Suppressor macrophage (primary cell): ENCODE measurements around the gene DNAH11.
"Not testable (repeated sequence)": the region's sequence is repeated elsewhere in the genome, so short reads cannot be mapped to it uniquely, and the experiment has no call there.

Experiments
- DNase-seq, 4 experiments: peaks; one replicate each; pipeline ENCODE4 v3.0.0-alpha.2; 2020 to 2022

Gene DNAH11

GRCh38 chr7:21773326-21773725 lies 230.5 kb downstream of the DNAH11 start:
- DNase-seq = no peak

GRCh38 chr7:21777921-21778320 lies 235.1 kb downstream of the DNAH11 start:
- DNase-seq = peak in 2 of 4 experiments; percentile 32 to 45

GRCh38 chr7:21778953-21779352 lies 236.1 kb downstream of the DNAH11 start:
- no peak for DNase-seq

- DNase-seq = no peak
Observed at GRCh38 chr7:21782996-21783395, 240.2 kb downstream of the DNAH11 start.

- DNase-seq = no peak
Observed at GRCh38 chr7:21784989-21785388, 242.2 kb downstream of the DNAH11 start.

GRCh38 chr7:21805791-21806190 lies 263.0 kb downstream of the DNAH11 start:
- DNase-seq = no peak

- DNase-seq = no peak
Observed at GRCh38 chr7:21806388-21806787, 263.5 kb downstream of the DNAH11 start.

- no peak for DNase-seq
Observed at GRCh38 chr7:21819048-21819447, 276.2 kb downstream of the DNAH11 start.

- DNase-seq = no peak
Observed at GRCh38 chr7:21828841-21829240, 286.0 kb downstream of the DNAH11 start.

- DNase-seq = no peak
Observed at GRCh38 chr7:21829731-21830130, 286.9 kb downstream of the DNAH11 start.

GRCh38 chr7:21844742-21845141 lies 301.9 kb downstream of the DNAH11 start:
- no peak for DNase-seq

GRCh38 chr7:21850531-21851285 lies 307.9 kb downstream of the DNAH11 start:
- DNase-seq = no peak

GRCh38 chr7:21851559-21851967 lies 308.7 kb downstream of the DNAH11 start:
- no peak for DNase-seq

- DNase-seq = not testable (repeated sequence)
Observed at GRCh38 chr7:21865631-21866204, 322.9 kb downstream of the DNAH11 start.

- no peak for DNase-seq
Observed at GRCh38 chr7:21866731-21867130, 323.9 kb downstream of the DNAH11 start.

- DNase-seq = no peak
Observed at GRCh38 chr7:21867226-21867625, 324.4 kb downstream of the DNAH11 start.

GRCh38 chr7:21867816-21868575 lies 325.2 kb downstream of the DNAH11 start:
- no peak for DNase-seq

GRCh38 chr7:21868576-21868850 lies 325.7 kb downstream of the DNAH11 start:
- no peak for DNase-seq

GRCh38 chr7:21869785-21870402 lies 327.1 kb downstream of the DNAH11 start:
- DNase-seq = no peak

GRCh38 chr7:21883069-21883468 lies 340.2 kb downstream of the DNAH11 start:
- DNase-seq = no peak

- not testable (repeated sequence) for DNase-seq
Observed at GRCh38 chr7:21883501-21883900, 340.7 kb downstream of the DNAH11 start.

GRCh38 chr7:21884496-21884895 lies 341.7 kb downstream of the DNAH11 start:
- no peak for DNase-seq

- DNase-seq = no peak
Observed at GRCh38 chr7:21886396-21886795, 343.6 kb downstream of the DNAH11 start.

GRCh38 chr7:21887353-21887752 lies 344.5 kb downstream of the DNAH11 start:
- no peak for DNase-seq
